Measurements from ENCODE around the gene SPATA24. TPM values are rescaled to one million over a fixed set of nuclear protein-coding genes. Genes with fewer than 3 reads are reported as not detected.

The SPATA24 gene
- total and polyA plus RNA-seq, 2 of the 8 experiments (the other 6 are each of a cell fraction or from before 2014, with no cell fraction given), result 5.8 to 9.4 TPM

- TF ChIP-seq, protein P1, sequence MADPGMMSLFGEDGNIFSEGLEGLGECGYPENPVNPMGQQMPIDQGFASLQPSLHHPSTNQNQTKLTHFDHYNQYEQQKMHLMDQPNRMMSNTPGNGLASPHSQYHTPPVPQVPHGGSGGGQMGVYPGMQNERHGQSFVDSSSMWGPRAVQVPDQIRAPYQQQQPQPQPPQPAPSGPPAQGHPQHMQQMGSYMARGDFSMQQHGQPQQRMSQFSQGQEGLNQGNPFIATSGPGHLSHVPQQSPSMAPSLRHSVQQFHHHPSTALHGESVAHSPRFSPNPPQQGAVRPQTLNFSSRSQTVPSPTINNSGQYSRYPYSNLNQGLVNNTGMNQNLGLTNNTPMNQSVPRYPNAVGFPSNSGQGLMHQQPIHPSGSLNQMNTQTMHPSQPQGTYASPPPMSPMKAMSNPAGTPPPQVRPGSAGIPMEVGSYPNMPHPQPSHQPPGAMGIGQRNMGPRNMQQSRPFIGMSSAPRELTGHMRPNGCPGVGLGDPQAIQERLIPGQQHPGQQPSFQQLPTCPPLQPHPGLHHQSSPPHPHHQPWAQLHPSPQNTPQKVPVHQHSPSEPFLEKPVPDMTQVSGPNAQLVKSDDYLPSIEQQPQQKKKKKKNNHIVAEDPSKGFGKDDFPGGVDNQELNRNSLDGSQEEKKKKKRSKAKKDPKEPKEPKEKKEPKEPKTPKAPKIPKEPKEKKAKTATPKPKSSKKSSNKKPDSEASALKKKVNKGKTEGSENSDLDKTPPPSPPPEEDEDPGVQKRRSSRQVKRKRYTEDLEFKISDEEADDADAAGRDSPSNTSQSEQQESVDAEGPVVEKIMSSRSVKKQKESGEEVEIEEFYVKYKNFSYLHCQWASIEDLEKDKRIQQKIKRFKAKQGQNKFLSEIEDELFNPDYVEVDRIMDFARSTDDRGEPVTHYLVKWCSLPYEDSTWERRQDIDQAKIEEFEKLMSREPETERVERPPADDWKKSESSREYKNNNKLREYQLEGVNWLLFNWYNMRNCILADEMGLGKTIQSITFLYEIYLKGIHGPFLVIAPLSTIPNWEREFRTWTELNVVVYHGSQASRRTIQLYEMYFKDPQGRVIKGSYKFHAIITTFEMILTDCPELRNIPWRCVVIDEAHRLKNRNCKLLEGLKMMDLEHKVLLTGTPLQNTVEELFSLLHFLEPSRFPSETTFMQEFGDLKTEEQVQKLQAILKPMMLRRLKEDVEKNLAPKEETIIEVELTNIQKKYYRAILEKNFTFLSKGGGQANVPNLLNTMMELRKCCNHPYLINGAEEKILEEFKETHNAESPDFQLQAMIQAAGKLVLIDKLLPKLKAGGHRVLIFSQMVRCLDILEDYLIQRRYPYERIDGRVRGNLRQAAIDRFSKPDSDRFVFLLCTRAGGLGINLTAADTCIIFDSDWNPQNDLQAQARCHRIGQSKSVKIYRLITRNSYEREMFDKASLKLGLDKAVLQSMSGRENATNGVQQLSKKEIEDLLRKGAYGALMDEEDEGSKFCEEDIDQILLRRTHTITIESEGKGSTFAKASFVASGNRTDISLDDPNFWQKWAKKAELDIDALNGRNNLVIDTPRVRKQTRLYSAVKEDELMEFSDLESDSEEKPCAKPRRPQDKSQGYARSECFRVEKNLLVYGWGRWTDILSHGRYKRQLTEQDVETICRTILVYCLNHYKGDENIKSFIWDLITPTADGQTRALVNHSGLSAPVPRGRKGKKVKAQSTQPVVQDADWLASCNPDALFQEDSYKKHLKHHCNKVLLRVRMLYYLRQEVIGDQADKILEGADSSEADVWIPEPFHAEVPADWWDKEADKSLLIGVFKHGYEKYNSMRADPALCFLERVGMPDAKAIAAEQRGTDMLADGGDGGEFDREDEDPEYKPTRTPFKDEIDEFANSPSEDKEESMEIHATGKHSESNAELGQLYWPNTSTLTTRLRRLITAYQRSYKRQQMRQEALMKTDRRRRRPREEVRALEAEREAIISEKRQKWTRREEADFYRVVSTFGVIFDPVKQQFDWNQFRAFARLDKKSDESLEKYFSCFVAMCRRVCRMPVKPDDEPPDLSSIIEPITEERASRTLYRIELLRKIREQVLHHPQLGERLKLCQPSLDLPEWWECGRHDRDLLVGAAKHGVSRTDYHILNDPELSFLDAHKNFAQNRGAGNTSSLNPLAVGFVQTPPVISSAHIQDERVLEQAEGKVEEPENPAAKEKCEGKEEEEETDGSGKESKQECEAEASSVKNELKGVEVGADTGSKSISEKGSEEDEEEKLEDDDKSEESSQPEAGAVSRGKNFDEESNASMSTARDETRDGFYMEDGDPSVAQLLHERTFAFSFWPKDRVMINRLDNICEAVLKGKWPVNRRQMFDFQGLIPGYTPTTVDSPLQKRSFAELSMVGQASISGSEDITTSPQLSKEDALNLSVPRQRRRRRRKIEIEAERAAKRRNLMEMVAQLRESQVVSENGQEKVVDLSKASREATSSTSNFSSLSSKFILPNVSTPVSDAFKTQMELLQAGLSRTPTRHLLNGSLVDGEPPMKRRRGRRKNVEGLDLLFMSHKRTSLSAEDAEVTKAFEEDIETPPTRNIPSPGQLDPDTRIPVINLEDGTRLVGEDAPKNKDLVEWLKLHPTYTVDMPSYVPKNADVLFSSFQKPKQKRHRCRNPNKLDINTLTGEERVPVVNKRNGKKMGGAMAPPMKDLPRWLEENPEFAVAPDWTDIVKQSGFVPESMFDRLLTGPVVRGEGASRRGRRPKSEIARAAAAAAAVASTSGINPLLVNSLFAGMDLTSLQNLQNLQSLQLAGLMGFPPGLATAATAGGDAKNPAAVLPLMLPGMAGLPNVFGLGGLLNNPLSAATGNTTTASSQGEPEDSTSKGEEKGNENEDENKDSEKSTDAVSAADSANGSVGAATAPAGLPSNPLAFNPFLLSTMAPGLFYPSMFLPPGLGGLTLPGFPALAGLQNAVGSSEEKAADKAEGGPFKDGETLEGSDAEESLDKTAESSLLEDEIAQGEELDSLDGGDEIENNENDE (IDR thresholded peaks at IDR 0.05; ENCODE audit: insufficient replicate concordance, low read length), result no peak
- no peak for TF ChIP-seq POU5F1 (IDR thresholded peaks at IDR 0.05; ENCODE audit: low read depth, low read length)
- TF ChIP-seq KDM4A (IDR thresholded peaks at IDR 0.05; ENCODE audit: low read depth, low read length, severe bottlenecking), result no peak
- no peak for TF ChIP-seq GTF2F1 (IDR thresholded peaks at IDR 0.05; ENCODE audit: borderline replicate concordance, low read depth, low read length)
- no peak for TF ChIP-seq SIN3A (conservative IDR thresholded peaks at IDR 0.05 in 1 of 2, IDR thresholded peaks at IDR 0.05 in 1 of 2; ENCODE audit: low read depth in 1 of 2, low read length in 2 of 2)
Measured at GRCh38 chr5:139425497-139425896, 21.6 kb upstream of the SPATA24 start (continued).

All from H1 (cell line).